HL-60 (cell line): ENCODE results near the gene HOXB13.

Experiments used
- POLR2AphosphoS5 ChIP-seq: IDR thresholded peaks from 2 replicates; pipeline ENCODE4 v1.6.1; 2012; ENCODE audit warnings: low read depth
- TF ChIP-seq, protein P1 (sequence below): IDR thresholded peaks from one replicate; pipeline ENCODE4 v1.5.1; 2011; ENCODE audit warnings: low read length, control low read depth, inconsistent platforms; ENCODE audit not compliant: insufficient read depth

DNA sequence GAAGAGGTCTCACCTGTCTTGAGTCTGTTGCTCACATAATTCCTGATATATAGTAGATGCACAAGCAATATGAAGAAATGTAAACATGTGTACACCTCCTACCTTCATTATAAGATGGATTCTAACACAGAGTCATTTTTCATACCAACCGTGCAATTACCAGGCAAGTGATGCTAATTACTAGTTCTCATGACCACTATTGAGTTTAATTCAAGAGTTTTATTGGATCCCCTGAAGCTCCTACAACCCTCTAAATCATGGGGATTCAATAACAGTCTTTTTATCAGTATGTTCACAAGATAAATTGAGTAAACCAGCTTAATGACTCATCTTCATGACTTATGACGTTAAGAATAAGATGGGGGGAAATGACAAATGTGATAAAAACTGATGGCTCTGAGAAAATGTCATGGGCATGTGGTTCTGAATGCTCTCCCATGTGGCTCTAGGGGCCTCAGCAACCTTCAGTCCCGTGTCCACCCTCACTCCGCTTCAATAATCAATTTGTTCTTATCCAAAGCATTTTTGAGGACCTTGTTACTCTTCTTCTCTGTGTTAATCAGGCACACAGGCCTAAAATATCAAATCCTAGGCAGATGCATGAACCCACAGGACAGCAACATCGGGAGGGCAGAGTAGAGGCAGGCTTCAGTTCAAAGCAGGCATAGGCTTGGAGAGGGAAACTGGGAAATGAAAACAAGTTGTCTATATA is 49.0 kb downstream of the HOXB13 start:
- TF ChIP-seq, protein P1, sequence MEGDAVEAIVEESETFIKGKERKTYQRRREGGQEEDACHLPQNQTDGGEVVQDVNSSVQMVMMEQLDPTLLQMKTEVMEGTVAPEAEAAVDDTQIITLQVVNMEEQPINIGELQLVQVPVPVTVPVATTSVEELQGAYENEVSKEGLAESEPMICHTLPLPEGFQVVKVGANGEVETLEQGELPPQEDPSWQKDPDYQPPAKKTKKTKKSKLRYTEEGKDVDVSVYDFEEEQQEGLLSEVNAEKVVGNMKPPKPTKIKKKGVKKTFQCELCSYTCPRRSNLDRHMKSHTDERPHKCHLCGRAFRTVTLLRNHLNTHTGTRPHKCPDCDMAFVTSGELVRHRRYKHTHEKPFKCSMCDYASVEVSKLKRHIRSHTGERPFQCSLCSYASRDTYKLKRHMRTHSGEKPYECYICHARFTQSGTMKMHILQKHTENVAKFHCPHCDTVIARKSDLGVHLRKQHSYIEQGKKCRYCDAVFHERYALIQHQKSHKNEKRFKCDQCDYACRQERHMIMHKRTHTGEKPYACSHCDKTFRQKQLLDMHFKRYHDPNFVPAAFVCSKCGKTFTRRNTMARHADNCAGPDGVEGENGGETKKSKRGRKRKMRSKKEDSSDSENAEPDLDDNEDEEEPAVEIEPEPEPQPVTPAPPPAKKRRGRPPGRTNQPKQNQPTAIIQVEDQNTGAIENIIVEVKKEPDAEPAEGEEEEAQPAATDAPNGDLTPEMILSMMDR, result no peak
- TF ChIP-seq POLR2AphosphoS5, result no peak
